HepG2 (cell line): ENCODE measurements around the gene NUDT2. TPM values are rescaled to one million over a fixed set of nuclear protein-coding genes. Genes with fewer than 3 reads are reported as not detected.
A peak's percentile ranks its signal among the peaks of the same experiment; 100 is the strongest.
"Not testable (repeated sequence)": the region's sequence is repeated elsewhere in the genome, so short reads cannot be mapped to it uniquely, and the experiment has no call there.

Source experiments
- ATAC-seq: fragments of 200-7000 bp; cut with Tn5 transposase; 3 replicates; pipeline ENCODE4 v1.9.1; 2020; ENCODE audit warnings: mild to moderate bottlenecking, moderate library complexity
- BruUV-seq: library from RNA; stranded (reverse); fragments of 400-500 nt; replicated peaks from 2 replicates; lab custom pipeline; 2021; lab: Mats Ljungman, UMichigan
- CTCF ChIA-PET: fragments of 300-600 bp; formaldehyde crosslinking; extraction: SDS; loops from one replicate; lab custom pipeline; 2021; ENCODE audit warnings: low total read pairs, inconsistent platforms, low intra/inter-chr PET ratio; lab: Yijun Ruan, JAX
- POLR2A ChIA-PET: fragments of 350-600 bp; sonication (Branson Sonifier 250); formaldehyde crosslinking; loops from one replicate; lab custom pipeline; 2020; ENCODE audit warnings: antibody characterized with exemption, inconsistent platforms; lab: Yijun Ruan, JAX
- DNase-seq: peaks from one replicate; pipeline ENCODE4 v3.0.0-alpha.2; 2015; ENCODE audit warnings: low spot score
- FAIRE-seq: peaks from 3 replicates; lab custom pipeline; 2011; peaks lifted over from hg19 to GRCh38; lab: Jason Lieb, UNC
- H2AFZ ChIP-seq: one replicate; pipeline ENCODE4 v1.6.1; 2011; ENCODE audit warnings: low read length, inconsistent platforms
- H3K27ac ChIP-seq: fragments of 300-600 bp; 3 replicates; pipeline ENCODE4 v1.8.0; 2011; ENCODE audit warnings: mixed run types, mild to moderate bottlenecking, mixed read lengths, low read length, inconsistent platforms; ENCODE audit not compliant: insufficient read depth; ENCODE audit errors: extremely low read length
- H3K27me3 ChIP-seq, 2 experiments: fragments of 200-600 bp in 1 of 2; 2 replicates in 1 of 2; 3 replicates in 1 of 2; pipeline versions ENCODE4 v1.6.0 to v1.8.0; 2011; ENCODE audit warnings: low read length in 2 of 2, mild to moderate bottlenecking in 2 of 2, moderate library complexity in 2 of 2, inconsistent platforms in 1 of 2; ENCODE audit not compliant: insufficient read depth in 2 of 2, control insufficient read depth in 1 of 2
- H3K36me3 ChIP-seq, 2 experiments: fragments of 200-600 bp in 1 of 2; replicated peaks in 1 of 2; 2 replicates in 1 of 2; 3 replicates in 1 of 2; pipeline versions ENCODE4 v1.5.1 to v1.8.0; 2011; ENCODE audit warnings: low read length in 2 of 2, inconsistent platforms in 1 of 2; ENCODE audit not compliant: insufficient read depth in 2 of 2, control insufficient read depth in 1 of 2
- H3K4me1 ChIP-seq: 2 replicates; pipeline ENCODE4 v1.5.1; 2012; ENCODE audit warnings: low read length, inconsistent platforms; ENCODE audit not compliant: insufficient read depth
- H3K4me2 ChIP-seq: 2 replicates; pipeline ENCODE4 v1.6.0; 2011; ENCODE audit warnings: low read depth, low read length, inconsistent platforms
- H3K4me3 ChIP-seq, 3 experiments: fragments of 200-600 bp in 1 of 3; sonication (generic), shearing (Covaris generic) in 1 of 3; replicated peaks in 1 of 3; 2 replicates each; pipeline ENCODE4 v1.5.1; 2011 to 2016; ENCODE audit warnings: low read length in 3 of 3, inconsistent platforms in 2 of 3, low read depth in 2 of 3, mild to moderate bottlenecking in 2 of 3, control low read depth in 1 of 3, mixed read lengths in 1 of 3; ENCODE audit not compliant: insufficient read depth in 1 of 3
- H3K79me2 ChIP-seq: one replicate; pipeline ENCODE4 v1.6.1; 2011; ENCODE audit warnings: low read length, inconsistent platforms; ENCODE audit not compliant: insufficient read depth
- H3K9ac ChIP-seq: 2 replicates; pipeline ENCODE4 v1.6.0; 2011; ENCODE audit warnings: mild to moderate bottlenecking, low read depth, low read length, inconsistent platforms; ENCODE audit not compliant: insufficient read depth
- H3K9me3 ChIP-seq: 2 replicates; pipeline ENCODE4 v1.5.1; 2012; ENCODE audit warnings: mild to moderate bottlenecking, low read length
- H4K20me1 ChIP-seq: 2 replicates; pipeline ENCODE4 v1.6.0; 2011; ENCODE audit warnings: inconsistent platforms, mild to moderate bottlenecking, low read length, moderate library complexity; ENCODE audit not compliant: insufficient read depth
- FOXA3 ChIP-seq: IDR thresholded peaks from 2 replicates; pipeline ENCODE4 v1.6.1; 2016; ENCODE audit warnings: missing genetic modification reagents, missing compliant biosample characterization
- FOXP1 ChIP-seq, 2 experiments: fragments of 450-650 bp in 1 of 2; IDR thresholded peaks; 2 replicates each; pipeline ENCODE4 v1.6.1; 2017 to 2018; ENCODE audit warnings: antibody characterized with exemption in 1 of 2
- GFI1 ChIP-seq: sonication (generic); formaldehyde crosslinking; IDR thresholded peaks from 2 replicates; pipeline ENCODE4 v1.5.0; 2020; ENCODE audit warnings: missing genetic modification reagents, mild to moderate bottlenecking, borderline replicate concordance
- NR2F1 ChIP-seq, 2 experiments: fragments of 450-650 bp in 1 of 2; formaldehyde crosslinking in 1 of 2; IDR thresholded peaks; 2 replicates each; pipeline versions ENCODE4 v1.5.0 to v1.6.1; 2016 to 2020; ENCODE audit warnings: mild to moderate bottlenecking in 1 of 2, missing compliant biosample characterization in 1 of 2, missing genetic modification reagents in 1 of 2, moderate library complexity in 1 of 2
- NR2F6 ChIP-seq, 2 experiments: IDR thresholded peaks; 2 replicates each; pipeline ENCODE4 v1.6.1; 2016; ENCODE audit warnings: antibody characterized with exemption in 1 of 2, mild to moderate bottlenecking in 1 of 2
- RARA ChIP-seq: IDR thresholded peaks from 2 replicates; pipeline ENCODE4 v1.6.1; 2016; ENCODE audit warnings: missing genetic modification reagents, missing compliant biosample characterization
- TBX2 ChIP-seq: sonication (generic); formaldehyde crosslinking; IDR thresholded peaks from 2 replicates; pipeline ENCODE4 v1.5.0; 2020; ENCODE audit warnings: missing genetic modification reagents, mild to moderate bottlenecking, borderline replicate concordance
- ZMYM3 ChIP-seq: sonication (generic); formaldehyde crosslinking; IDR thresholded peaks from 2 replicates; pipeline ENCODE4 v1.5.1; 2020; ENCODE audit warnings: mild to moderate bottlenecking, missing genetic modification reagents
- ZNF460 ChIP-seq: sonication (generic); formaldehyde crosslinking; IDR thresholded peaks from 2 replicates; pipeline ENCODE4 v1.5.1; 2020; ENCODE audit warnings: missing genetic modification reagents, mild to moderate bottlenecking, borderline replicate concordance
- WGBS: methylation state at CpG from one replicate; pipeline ENCODE4 v1.1.6; 2017; ENCODE audit warnings: low lambda C conversion rate; 5-methylcytosine and 5-hydroxymethylcytosine counted together
- in situ Hi-C: cut with HindIII; loops from 2 replicates; pipeline ENCODE4 v1.10.0; 2017; ENCODE audit warnings: low pct_unique_long_range_greater_than_20kb; ENCODE audit not compliant: extremely low pct_ligation_motif_present
- intact Hi-C: fragments of 100-400 bp; cut with micrococcal nuclease; formaldehyde crosslinking; loops from one replicate; pipeline ENCODE4 v1.10.0; 2022; ENCODE audit not compliant: unreplicated experiment
- polyA plus RNA-seq, 8 experiments: library from polyadenylated mRNA; depleted of rRNA in 3 of 8; stranded (reverse) in 7 of 8; unstranded in 1 of 8; fragments of >200 nt; fragmentation: Illumina TruSeq in 4 of 8; extraction: Trizol in 4 of 8; gene quantifications; 2 replicates each; pipeline versions ENCODE4 v1.2.1 to v1.2.3, GENCODE V29; 2011 to 2016; ENCODE audit warnings: low read depth in 4 of 8, missing spikeins in 1 of 8, mixed read lengths in 1 of 8; ENCODE audit not compliant: insufficient read depth in 1 of 8
- total RNA-seq, 5 experiments: library from RNA; depleted of rRNA; stranded (reverse); fragments of >200 nt; fragmentation: Illumina TruSeq; extraction: Trizol; gene quantifications; 2 replicates each; pipeline ENCODE4 v1.2.3, GENCODE V29; 2016; ENCODE audit warnings: low read depth in 1 of 5
- TF ChIP-seq, protein P1 (sequence below): sonication (generic); formaldehyde crosslinking; conservative IDR thresholded peaks from 2 replicates; pipeline ENCODE4 v1.4.0; 2020; ENCODE audit warnings: missing genetic modification reagents

The NUDT2 gene
- total and polyA plus RNA-seq, 2 of the 13 experiments (the other 11 are each of a cell fraction or from before 2014, with no cell fraction given): 19.9 to 24.6 TPM

DNA sequence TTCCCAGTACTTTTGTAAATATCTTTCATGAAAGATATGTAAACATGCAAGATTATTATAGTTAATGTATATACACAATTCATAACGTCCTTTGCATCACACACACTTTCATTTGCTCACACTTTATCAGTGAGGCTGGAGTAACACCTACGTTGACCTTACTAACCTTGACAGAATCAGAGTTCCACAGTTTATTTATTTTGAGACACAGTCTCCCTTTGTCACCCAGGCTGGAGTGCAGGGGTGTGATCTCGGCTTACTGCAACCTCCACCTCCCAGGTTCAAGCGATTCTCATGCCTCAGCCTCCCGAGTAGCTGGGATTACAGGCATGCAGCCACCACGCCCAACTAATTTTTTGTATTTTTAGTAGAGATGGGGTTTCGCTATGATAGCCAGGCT lies 28.3 kb upstream of the NUDT2 start (continued):
- TF ChIP-seq FOXA3 (CRISPR knock-in tag) (0 out of 2 replicates have a peak, but pooled peaks have one; percentile 10), ZNF460 (CRISPR knock-in tag) (peak; percentile 30; the same call in 1 of the 2 replicates), FOXP1 (CRISPR knock-in tag; IDR thresholded peaks at IDR 0.05) (peak; percentile 8; the same call in 1 of the 2 replicates), TBX2 (CRISPR knock-in tag) (peak; percentile 55; the same call in 1 of the 2 replicates), ZMYM3 (CRISPR knock-in tag) (peak; percentile 81), GFI1 (CRISPR knock-in tag) (peak; percentile 27; the same call in 1 of the 2 replicates), NR2F6 (IDR thresholded peaks at IDR 0.05) (peak; percentile 74), NR2F6 (CRISPR knock-in tag; IDR thresholded peaks at IDR 0.05) (peak; percentile 45; the same call in 1 of the 2 replicates), NR2F1 (CRISPR knock-in tag; IDR thresholded peaks at IDR 0.05) (peak in 1 of 2 experiments; percentile 46; a peak in 1 of 4 replicates)
- not testable (repeated sequence) for TF ChIP-seq FOXP1 (IDR thresholded peaks at IDR 0.05)
- TF ChIP-seq, protein P1, sequence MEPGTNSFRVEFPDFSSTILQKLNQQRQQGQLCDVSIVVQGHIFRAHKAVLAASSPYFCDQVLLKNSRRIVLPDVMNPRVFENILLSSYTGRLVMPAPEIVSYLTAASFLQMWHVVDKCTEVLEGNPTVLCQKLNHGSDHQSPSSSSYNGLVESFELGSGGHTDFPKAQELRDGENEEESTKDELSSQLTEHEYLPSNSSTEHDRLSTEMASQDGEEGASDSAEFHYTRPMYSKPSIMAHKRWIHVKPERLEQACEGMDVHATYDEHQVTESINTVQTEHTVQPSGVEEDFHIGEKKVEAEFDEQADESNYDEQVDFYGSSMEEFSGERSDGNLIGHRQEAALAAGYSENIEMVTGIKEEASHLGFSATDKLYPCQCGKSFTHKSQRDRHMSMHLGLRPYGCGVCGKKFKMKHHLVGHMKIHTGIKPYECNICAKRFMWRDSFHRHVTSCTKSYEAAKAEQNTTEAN (CRISPR knock-in tag): 0 out of 2 replicates have a peak, but pooled peaks have one; percentile 21

GRCh38 chr9:34308316-34308715 lies 21.1 kb upstream of the NUDT2 start:
- H3K9me3 ChIP-seq; CTCF ChIA-PET; H3K4me3 ChIP-seq; ATAC-seq; H3K36me3 ChIP-seq; intact Hi-C loops; in situ Hi-C loops; H3K4me1 ChIP-seq; H3K4me2 ChIP-seq; H3K27me3 ChIP-seq; POLR2A ChIA-PET; BruUV-seq; H3K27ac ChIP-seq; FAIRE-seq; H3K79me2 ChIP-seq; DNase-seq; H3K9ac ChIP-seq; H2AFZ ChIP-seq; H4K20me1 ChIP-seq; TF ChIP-seq NR2F6 (CRISPR knock-in tag; IDR thresholded peaks at IDR 0.05): not testable (repeated sequence)
- TF ChIP-seq NR2F1 (CRISPR knock-in tag; IDR thresholded peaks at IDR 0.05) (peak in 1 of 2 experiments; percentile 69; a peak in 2 of 4 replicates), NR2F6 (IDR thresholded peaks at IDR 0.05) (peak; percentile 26; the same call in 1 of the 2 replicates), RARA (CRISPR knock-in tag) (peak; percentile 58)
- whole genome bisulfite sequencing: 95% methylated on average over 3 of the region's 3 CpGs
